DND-41 (cell line): Measurements from ENCODE around the gene NEDD9.

Experiments used
- ATAC-seq: fragments of 200-7000 bp; cut with Tn5 transposase; 3 replicates; pipeline ENCODE4 v1.9.1; 2021; ENCODE audit warnings: low read depth; ENCODE audit not compliant: insufficient read depth
- DNase-seq: peaks from one replicate; pipeline ENCODE4 v3.0.0-alpha.2; 2020
- H2AFZ ChIP-seq: 2 replicates; pipeline ENCODE4 v1.6.0; 2012; ENCODE audit warnings: low read depth, low read length
- H3K27ac ChIP-seq: 2 replicates; pipeline ENCODE4 v1.5.1; 2012; ENCODE audit warnings: low read length, inconsistent platforms
- H3K27me3 ChIP-seq: fragments of 200-600 bp; sonication (generic); 2 replicates; pipeline ENCODE4 v1.6.0; 2012; ENCODE audit warnings: low read length, mild to moderate bottlenecking, inconsistent platforms; ENCODE audit not compliant: insufficient read depth, poor library complexity
- H3K36me3 ChIP-seq: 2 replicates; pipeline ENCODE4 v1.5.1; 2012; ENCODE audit warnings: low read length, inconsistent platforms; ENCODE audit not compliant: insufficient read depth
- H3K4me1 ChIP-seq: 2 replicates; pipeline ENCODE4 v1.5.1; 2012; ENCODE audit warnings: mild to moderate bottlenecking, low read length; ENCODE audit not compliant: insufficient read depth
- H3K4me2 ChIP-seq: 2 replicates; pipeline ENCODE4 v1.6.0; 2012; ENCODE audit warnings: mild to moderate bottlenecking, moderate library complexity, low read length, inconsistent platforms; ENCODE audit not compliant: insufficient read depth
- H3K4me3 ChIP-seq, 2 experiments: fragments of 200-600 bp in 1 of 2; shearing (Covaris generic) in 1 of 2; 2 replicates each; pipeline ENCODE4 v1.5.1; 2012 to 2016; ENCODE audit warnings: inconsistent platforms in 2 of 2, low read length in 2 of 2, mild to moderate bottlenecking in 2 of 2, low read depth in 1 of 2, moderate library complexity in 1 of 2
- H3K79me2 ChIP-seq: 2 replicates; pipeline ENCODE4 v1.6.0; 2012; ENCODE audit warnings: low read length, inconsistent platforms; ENCODE audit not compliant: insufficient read depth
- H3K9ac ChIP-seq: 2 replicates; pipeline ENCODE4 v1.6.0; 2012; ENCODE audit warnings: low read depth, mild to moderate bottlenecking, inconsistent platforms, low read length, moderate library complexity
- H3K9me3 ChIP-seq: 2 replicates; pipeline ENCODE4 v1.5.1; 2012; ENCODE audit warnings: low read length, moderate library complexity, mild to moderate bottlenecking, inconsistent platforms; ENCODE audit not compliant: insufficient read depth, severe bottlenecking
- H4K20me1 ChIP-seq: 2 replicates; pipeline ENCODE4 v1.6.0; 2012; ENCODE audit warnings: low read length; ENCODE audit not compliant: insufficient read depth
- CTCF ChIP-seq: IDR thresholded peaks from 2 replicates; pipeline ENCODE4 v1.5.1; 2012; ENCODE audit warnings: borderline replicate concordance, low read length, moderate library complexity, mild to moderate bottlenecking; ENCODE audit not compliant: poor library complexity, severe bottlenecking; ENCODE audit errors: extremely low read depth
- EZH2 ChIP-seq: IDR thresholded peaks from 3 replicates; pipeline ENCODE4 v1.6.1; 2012; ENCODE audit warnings: borderline replicate concordance, low read depth, mild to moderate bottlenecking, moderate library complexity, low read length, inconsistent platforms; ENCODE audit not compliant: severe bottlenecking

The NEDD9 gene

GRCh38 chr6:11258260-11259237, 26.1 kb upstream of the NEDD9 start:
- no peak overlapping the region for H3K4me3 ChIP-seq
- H3K36me3 ChIP-seq = no peaks in the 10 kb centered on the region
- H3K4me2 ChIP-seq = no peak overlapping the region
- H3K27ac ChIP-seq = peak overlapping the region; percentile 44
- no peaks in the 10 kb centered on the region for H3K27me3 ChIP-seq
- H3K9me3 ChIP-seq = no peaks in the 10 kb centered on the region
- H2AFZ ChIP-seq = no peak overlapping the region
- no peaks in the 10 kb centered on the region for H3K79me2 ChIP-seq
- no peaks in the 10 kb centered on the region for H4K20me1 ChIP-seq
- ATAC-seq (peak; percentile 90), DNase-seq (peak; percentile 58)
- TF ChIP-seq EZH2 = no peak
- H3K9ac ChIP-seq = no peak overlapping the region
- H3K4me1 ChIP-seq = peaks cover 24% of the 10 kb centered on the region

GRCh38 chr6:11255610-11256009, 23.1 kb upstream of the NEDD9 start:
- Histone ChIP-seq H2AFZ (no peak overlapping the region), H3K9ac (no peak overlapping the region), H3K4me1 (peaks cover 24% of the 10 kb centered on the region), H3K4me2 (no peak overlapping the region), H3K27ac (no peak overlapping the region), H3K4me3 (no peak overlapping the region), H3K79me2 (no peaks in the 10 kb centered on the region), H3K36me3 (no peaks in the 10 kb centered on the region), H3K27me3 (no peaks in the 10 kb centered on the region), H3K9me3 (no peaks in the 10 kb centered on the region), H4K20me1 (no peaks in the 10 kb centered on the region)
- TF ChIP-seq EZH2 (no peak), CTCF (no peak)
- DNase-seq (no peak), ATAC-seq (no peak)

GRCh38 chr6:11253594-11253993, 21.1 kb upstream of the NEDD9 start:
- Histone ChIP-seq H3K4me2 (no peak overlapping the region), H3K27me3 (no peaks in the 10 kb centered on the region), H4K20me1 (no peaks in the 10 kb centered on the region), H3K9ac (no peak overlapping the region), H2AFZ (no peak overlapping the region), H3K9me3 (no peaks in the 10 kb centered on the region), H3K79me2 (no peaks in the 10 kb centered on the region), H3K4me1 (peaks cover 17% of the 10 kb centered on the region), H3K4me3 (no peak overlapping the region), H3K27ac (no peak overlapping the region), H3K36me3 (no peaks in the 10 kb centered on the region; the same call in 1 of the 2 replicates)
- ATAC-seq = no peak
- DNase-seq = no peak
- TF ChIP-seq EZH2 (no peak), CTCF (no peak)
